Hematopoietic multipotent progenitor cell treated with erythropoietin and hydrocortisone succinate and interleukin-3 and kit ligand, for 6 days (in vitro differentiated cells): Measurements from ENCODE around the gene CSRNP3.
A peak's percentile ranks its signal among the peaks of the same experiment; 100 is the strongest.

Experiments used
- DNase-seq: peaks from one replicate; pipeline ENCODE4 v3.0.0-alpha.2; 2015

The CSRNP3 gene

DNA sequence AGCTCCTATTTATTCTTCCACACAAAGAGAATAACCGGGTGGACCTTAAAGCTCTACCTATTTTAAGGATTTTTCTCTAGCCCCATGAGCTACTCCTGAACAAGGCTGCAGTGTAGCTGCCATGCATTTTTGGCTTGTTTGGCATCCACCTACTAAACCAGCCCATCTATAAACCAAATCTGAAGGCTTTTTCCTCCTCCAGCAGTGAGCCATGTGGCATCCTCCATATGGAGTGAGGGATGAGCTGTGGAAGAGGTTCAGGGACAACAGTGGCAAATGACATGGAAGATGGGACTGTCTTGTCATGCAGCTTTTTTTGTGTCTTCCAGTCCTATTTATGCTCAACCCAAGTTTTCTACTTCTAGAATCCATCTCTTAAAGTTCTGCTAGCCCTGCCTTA lies 224.3 kb downstream of the CSRNP3 start:
- DNase-seq, result no peak

- no peak for DNase-seq
These were observed 228.4 kb downstream of the CSRNP3 start for GRCh38 chr2:165697748-165698443.

DNA sequence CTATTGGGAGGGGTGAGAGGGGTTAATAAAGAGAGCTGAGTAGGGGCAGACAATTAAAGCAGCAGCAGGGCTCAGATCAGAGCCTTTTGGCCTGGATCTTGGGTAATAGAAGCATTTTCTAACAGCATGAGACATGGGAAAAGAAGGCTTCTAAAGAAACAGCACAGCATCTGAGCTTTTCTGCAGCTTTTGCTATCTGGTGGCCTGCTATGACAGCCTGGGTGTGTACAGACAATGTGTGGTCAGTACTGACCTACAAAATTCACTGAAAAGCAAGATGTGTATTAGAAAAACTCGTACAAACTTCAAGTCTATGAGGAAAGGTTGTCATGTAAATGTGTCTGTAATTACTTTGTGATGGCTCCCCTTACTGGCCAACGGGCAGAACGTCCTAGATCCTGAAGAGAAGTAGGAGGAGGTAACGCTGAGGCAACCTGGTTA lies 229.0 kb downstream of the CSRNP3 start:
- peak; percentile 63 for DNase-seq

DNA sequence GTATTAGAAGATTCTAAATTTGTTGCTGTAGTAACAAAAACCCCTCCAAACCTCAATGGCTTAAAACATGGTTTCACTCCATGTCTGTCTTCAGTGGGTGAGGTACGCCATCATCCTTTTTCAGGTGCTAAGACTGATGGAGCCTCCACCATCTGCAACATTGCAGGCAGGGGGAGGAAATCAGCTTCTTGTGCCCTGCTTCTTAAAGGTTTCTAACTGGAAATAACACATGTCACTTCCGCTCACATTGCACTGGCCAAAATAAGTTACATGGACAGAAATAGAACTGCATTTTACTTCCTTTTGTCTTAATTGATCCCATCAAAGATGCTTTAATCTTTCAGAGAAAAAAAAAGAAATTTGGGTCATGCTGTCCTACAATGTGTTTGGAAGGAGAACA lies 230.4 kb downstream of the CSRNP3 start:
- no peak for DNase-seq

DNA sequence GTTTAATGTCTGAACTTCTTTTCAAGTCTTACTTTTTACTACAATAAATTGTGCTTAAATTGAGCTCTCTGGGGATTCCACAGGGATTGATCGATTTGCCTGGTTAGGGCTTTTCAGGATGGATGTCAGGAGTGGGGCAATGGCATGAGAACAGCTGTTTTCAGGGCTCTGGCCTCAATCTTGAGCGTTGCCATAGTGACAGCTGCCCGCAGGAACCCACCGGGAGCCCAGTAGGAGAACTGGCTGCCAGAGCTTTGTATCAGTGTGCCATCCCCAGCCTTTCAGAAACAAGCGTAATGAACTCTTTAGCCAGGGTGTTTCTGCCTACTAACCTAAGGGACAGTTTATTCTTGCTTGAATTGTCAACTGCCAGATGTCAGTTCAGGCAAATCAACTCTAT lies 231.0 kb downstream of the CSRNP3 start:
- no peak for DNase-seq

- no peak for DNase-seq
These were observed 231.6 kb downstream of the CSRNP3 start for GRCh38 chr2:165701147-165701546.

DNA sequence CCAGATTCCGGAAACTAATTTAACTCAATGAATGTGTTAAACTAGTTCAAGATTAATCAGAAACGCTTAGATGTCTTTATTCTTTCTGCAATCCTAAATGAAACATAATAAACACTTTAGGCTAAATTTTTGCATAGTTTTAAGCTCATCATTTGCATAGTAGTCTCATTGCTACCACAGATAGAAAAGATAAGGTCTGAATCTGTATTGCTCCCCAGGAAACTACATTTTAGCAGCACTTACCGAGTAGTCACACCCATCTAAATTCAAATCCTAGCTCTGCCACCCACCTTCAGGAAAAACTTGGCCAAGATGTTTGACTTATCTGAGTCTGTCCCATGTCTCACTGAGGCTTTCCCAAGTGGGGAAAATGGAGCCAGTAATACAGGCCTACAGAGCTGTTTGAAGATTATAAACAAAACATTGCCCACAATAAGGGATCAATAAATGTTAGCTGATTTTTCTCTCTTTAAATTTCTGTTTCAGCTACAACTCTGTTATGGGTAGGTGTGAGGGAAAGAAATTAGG lies 237.5 kb downstream of the CSRNP3 start:
- no peak for DNase-seq

DNA sequence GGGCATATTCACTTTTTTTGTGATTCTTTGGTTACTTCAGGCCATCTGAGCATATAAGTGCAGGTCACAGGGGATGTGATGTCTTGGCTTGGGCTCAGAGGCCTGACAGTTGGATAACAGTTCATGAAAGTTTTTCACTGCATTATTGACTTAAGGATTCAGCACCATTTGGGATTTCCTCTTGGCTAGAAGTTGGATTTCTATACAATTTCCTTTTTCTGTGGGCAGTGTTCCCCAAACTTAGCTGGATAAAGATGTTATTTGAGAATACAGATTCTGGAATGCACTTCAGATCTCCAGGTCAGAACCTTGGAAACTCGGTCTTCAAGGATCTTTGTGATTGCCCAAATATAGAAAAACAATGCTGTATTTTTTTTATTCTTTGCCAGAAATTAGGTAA lies 246.6 kb downstream of the CSRNP3 start:
- DNase-seq, result no peak

- DNase-seq, result no peak
These were observed 249.2 kb downstream of the CSRNP3 start for GRCh38 chr2:165718610-165719210.

DNA sequence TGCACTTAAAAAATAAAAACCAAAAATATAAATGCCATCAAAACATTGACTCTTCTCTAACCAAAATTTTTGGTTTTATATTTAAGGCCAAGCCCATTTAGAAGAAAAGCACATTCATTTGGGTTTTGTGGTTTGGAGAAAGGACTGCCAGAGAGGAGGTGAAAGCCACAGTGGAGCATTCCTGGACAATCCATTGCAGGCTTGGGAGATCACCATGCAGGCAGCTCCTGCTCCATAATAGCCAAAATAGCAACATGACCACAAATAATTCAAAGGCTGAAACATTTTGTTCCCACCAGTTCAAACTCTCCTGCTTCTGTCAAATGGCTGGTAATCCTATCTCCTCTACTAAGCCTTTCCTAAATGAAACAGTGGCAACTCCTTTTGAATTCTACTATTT lies 251.0 kb downstream of the CSRNP3 start:
- no peak for DNase-seq

DNA sequence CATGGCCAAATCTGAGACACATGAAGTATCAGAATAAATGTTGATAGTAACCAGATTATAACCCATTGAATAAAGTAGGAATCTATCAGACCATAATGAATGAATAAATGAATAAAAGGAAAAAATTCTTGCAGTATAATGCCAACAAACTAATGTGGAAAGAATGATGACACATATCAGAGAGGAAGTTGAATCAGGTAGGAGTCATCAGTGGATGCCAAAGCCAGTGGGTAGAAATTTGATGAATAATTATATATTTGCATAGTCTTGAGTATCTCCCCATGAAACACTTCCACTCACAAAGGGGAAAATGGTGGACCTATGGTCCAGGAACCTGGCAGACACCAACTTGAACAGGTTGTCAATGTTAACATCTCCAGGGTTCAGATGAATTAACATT lies 255.9 kb downstream of the CSRNP3 start:
- DNase-seq, result no peak
